GM12864 (cell line): Measurements from ENCODE around the gene GGT7.

Experiments used
- DNase-seq: peaks from one replicate; pipeline ENCODE4 v3.0.0-alpha.2; 2011; ENCODE audit warnings: low read depth
- H3K4me3 ChIP-seq: 2 replicates; pipeline ENCODE4 v1.5.1; 2011; ENCODE audit warnings: mild to moderate bottlenecking, low read depth, low read length, control low read depth
- TF ChIP-seq, protein P1 (sequence below): IDR thresholded peaks from 2 replicates; pipeline ENCODE4 v1.5.1; 2011; ENCODE audit warnings: low read depth, mild to moderate bottlenecking, moderate library complexity, low read length, control low read depth, inconsistent platforms; ENCODE audit errors: missing control alignments

Gene GGT7

DNA sequence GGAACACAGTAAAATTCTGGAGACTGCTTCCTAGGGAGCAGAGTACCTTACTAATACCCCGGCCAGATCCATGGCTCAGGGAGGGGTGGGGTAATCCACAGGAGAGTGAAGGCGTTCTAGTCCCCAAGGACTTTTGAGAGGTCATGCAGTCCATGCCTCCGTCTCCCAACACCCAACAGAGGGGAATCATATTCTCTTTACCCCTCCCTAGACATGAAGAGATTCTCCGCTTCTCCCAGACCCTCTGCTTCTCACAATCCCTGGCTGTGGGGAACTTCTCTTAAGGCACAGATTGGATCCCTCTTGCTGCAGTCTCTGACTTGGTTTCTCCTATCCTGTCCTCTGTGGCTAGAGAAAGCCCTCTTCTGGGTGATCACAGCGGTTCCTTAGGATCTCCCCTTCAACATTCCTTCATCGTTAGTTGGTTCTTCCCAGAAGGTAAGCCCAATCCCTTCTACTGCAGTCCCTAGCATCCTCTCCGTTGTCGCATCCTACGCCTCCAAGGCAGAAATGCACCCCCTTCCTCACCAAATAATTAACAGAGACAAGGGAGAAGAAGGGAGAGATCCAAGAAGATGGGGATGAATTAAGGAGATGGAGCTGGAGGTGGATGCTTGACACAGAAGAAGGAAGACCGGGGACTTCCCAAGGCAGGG lies 562 bp downstream of the GGT7 start:
- peak overlapping the region; percentile 53 for H3K4me3 ChIP-seq
- TF ChIP-seq, protein P1, sequence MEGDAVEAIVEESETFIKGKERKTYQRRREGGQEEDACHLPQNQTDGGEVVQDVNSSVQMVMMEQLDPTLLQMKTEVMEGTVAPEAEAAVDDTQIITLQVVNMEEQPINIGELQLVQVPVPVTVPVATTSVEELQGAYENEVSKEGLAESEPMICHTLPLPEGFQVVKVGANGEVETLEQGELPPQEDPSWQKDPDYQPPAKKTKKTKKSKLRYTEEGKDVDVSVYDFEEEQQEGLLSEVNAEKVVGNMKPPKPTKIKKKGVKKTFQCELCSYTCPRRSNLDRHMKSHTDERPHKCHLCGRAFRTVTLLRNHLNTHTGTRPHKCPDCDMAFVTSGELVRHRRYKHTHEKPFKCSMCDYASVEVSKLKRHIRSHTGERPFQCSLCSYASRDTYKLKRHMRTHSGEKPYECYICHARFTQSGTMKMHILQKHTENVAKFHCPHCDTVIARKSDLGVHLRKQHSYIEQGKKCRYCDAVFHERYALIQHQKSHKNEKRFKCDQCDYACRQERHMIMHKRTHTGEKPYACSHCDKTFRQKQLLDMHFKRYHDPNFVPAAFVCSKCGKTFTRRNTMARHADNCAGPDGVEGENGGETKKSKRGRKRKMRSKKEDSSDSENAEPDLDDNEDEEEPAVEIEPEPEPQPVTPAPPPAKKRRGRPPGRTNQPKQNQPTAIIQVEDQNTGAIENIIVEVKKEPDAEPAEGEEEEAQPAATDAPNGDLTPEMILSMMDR = no peak

GRCh38 chr20:34871320-34871926 lies 1.2 kb downstream of the GGT7 start:
- no peak for DNase-seq
- no peak overlapping the region for H3K4me3 ChIP-seq
- TF ChIP-seq, protein P1 = no peak

More for the DNA sequence above, 562 bp downstream of the GGT7 start:
- DNase-seq = no peak

DNA sequence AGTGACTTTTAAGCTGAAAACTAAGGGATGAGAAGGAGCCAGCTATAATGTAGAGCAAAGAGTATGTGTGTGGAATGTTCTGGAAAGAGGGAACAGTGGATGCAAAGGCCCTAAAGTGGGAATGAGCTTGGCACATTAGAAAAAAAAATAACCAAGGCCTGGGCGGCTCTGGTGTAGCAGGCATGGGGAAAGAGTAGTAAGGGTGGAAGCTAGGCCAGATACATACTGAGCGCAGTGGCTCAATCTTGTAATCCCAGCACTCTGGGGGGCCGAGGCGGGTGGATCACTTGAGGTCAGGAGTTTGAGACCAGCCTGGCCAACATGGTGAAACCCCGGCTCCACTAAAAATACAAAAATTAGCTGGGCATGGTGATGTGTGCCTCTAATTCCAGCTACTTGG lies 8.4 kb downstream of the GGT7 start:
- TF ChIP-seq, protein P1 = no peak
- H3K4me3 ChIP-seq = no peak overlapping the region
- DNase-seq = no peak

- TF ChIP-seq, protein P1 = no peak
- H3K4me3 ChIP-seq = no peak overlapping the region
- DNase-seq = no peak
These were observed 9.2 kb downstream of the GGT7 start for GRCh38 chr20:34863421-34863965.

DNA sequence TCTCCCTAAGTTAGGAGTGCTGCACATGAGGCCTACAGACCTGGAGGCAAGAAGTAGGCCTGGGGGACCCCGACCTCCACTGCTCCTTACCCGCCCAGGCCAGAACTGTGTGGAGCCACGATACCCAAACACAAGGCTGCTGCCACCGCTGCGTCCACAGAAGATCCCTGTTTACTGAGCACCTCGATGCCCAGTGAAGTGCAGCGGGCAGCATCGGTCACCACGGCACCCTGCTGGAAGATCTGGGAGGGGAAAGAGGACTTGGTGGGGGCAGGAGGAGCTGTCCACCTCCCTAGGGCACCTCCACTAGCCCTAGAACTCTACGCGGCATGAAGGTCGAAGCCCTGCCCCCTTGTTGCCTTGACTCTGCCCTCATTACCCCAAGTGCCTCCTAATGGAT lies 9.9 kb downstream of the GGT7 start:
- TF ChIP-seq, protein P1 = no peak
- DNase-seq = no peak
- H3K4me3 ChIP-seq = no peak overlapping the region

DNA sequence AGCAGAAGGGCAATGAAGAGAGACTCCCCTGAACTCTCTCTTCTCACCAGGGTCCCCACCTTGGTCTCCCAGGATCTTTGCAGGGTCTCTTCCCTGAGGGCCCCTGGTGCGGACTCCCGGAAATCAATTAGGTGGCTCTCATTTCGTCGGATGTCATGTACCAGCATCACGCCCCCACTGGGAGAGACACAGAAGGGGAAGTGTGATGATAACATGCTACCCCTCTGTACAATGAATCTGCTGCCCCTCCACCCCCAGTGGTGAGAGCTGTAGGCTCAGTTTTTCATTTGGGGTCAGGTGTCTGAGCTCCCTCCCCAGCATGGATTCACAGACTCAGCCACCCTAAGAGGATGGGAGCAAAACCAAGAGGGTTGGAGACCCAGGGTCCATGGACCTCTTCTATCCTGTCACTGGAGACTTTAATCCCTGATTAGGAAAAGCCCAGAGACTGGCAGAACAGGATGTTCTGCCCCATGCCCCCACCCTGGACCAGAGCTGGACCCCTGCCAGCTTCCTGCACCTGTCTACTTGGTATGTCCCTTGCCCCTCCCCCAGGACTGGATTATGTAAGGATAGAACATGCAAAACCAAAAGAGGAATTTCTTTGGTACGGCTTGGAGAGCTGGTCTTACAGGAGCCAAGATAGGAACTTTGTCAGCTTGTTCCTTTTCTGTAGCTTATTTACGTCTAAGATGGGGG lies 11.1 kb downstream of the GGT7 start:
- no peak overlapping the region for H3K4me3 ChIP-seq
- DNase-seq = no peak
- TF ChIP-seq, protein P1 = no peak
